Measurements from ENCODE around the gene PPP2R2D. TPM values are rescaled to one million over a fixed set of nuclear protein-coding genes. Genes with fewer than 3 reads are reported as not detected.

PPP2R2D gene
- total RNA-seq, 1 experiment from 2014 or later, result 35.1 TPM

GRCh38 chr10:131866673-131867072 lies 34.1 kb upstream of the PPP2R2D start:
- Mint-ChIP-seq H3K27me3 (ENCODE audit: low read depth) (peaks cover 3% of the 10 kb centered on the region), H3K36me3 (ENCODE audit: insufficient read depth in 1 of 3, low read depth in 3 of 3) (peaks cover 2 to 5% (median 5%) of the 10 kb centered on the region in 3 experiments; a peak in 6 of 7 replicates), H3K9me3 (peaks cover 10 to 12% of the 10 kb centered on the region in 2 experiments), H3K27ac (no peak overlapping the region), H3K4me1 (no peaks in the 10 kb centered on the region), H3K4me3 (no peak overlapping the region)
- H3K27ac ChIP-seq (ENCODE audit: insufficient read length, low read depth, low read length), result no peak overlapping the region
- no peak overlapping the region for H4K5ac ChIP-seq (ENCODE audit: insufficient read length, low read depth, low read length)
- no peak overlapping the region for H3K18ac ChIP-seq (ENCODE audit: insufficient read length, low read depth, low read length)
- no peak overlapping the region for H2BK120ac ChIP-seq (ENCODE audit: low read depth, low read length, poor library complexity, severe bottlenecking)
- no peaks in the 10 kb centered on the region for H3K23me2 ChIP-seq (ENCODE audit: insufficient read length, low read depth, low read length, poor library complexity, severe bottlenecking)
- no peaks in the 10 kb centered on the region for H3K9me3 ChIP-seq (ENCODE audit: control insufficient read depth, low read depth, low read length)
- H3T11ph ChIP-seq (ENCODE audit: low read length), result no peak overlapping the region
- H3K4ac ChIP-seq (ENCODE audit: low read depth, low read length), result no peak overlapping the region
- TF ChIP-seq CTCF (conservative IDR thresholded peaks at IDR 0.05), result no peak
- H3K79me2 ChIP-seq (ENCODE audit: insufficient read depth, low read length), result no peaks in the 10 kb centered on the region
- H3K4me1 ChIP-seq (ENCODE audit: insufficient read depth, low read length), result no peaks in the 10 kb centered on the region
- WGBS (ENCODE audit: extremely low coverage, insufficient read length, low lambda C conversion rate), result no CpG with 5 or more reads among the region's 10 CpGs
- H3K27me3 ChIP-seq (ENCODE audit: insufficient read depth, low read length), result no peaks in the 10 kb centered on the region
- H3K4me2 ChIP-seq (ENCODE audit: insufficient read depth, insufficient read length, low read length), result no peak overlapping the region
- H4K8ac ChIP-seq (replicated peaks; ENCODE audit: insufficient read length, low read depth, low read length), result no peak overlapping the region
- no peak overlapping the region for H3K9ac ChIP-seq (ENCODE audit: extremely low read depth, insufficient read length, low read length)
- H3K23ac ChIP-seq (ENCODE audit: insufficient read length, low read depth, low read length), result no peak overlapping the region
- no peak overlapping the region for H3K14ac ChIP-seq (ENCODE audit: insufficient read depth, low read length)
- no peak overlapping the region for H2BK5ac ChIP-seq (ENCODE audit: insufficient read length, low read length)
- no peak overlapping the region for H2AK5ac ChIP-seq (ENCODE audit: insufficient read length, low read length)
- H2BK15ac ChIP-seq (ENCODE audit: low read depth, low read length), result no peak overlapping the region
- H2AFZ ChIP-seq (ENCODE audit: low read length), result no peak overlapping the region
- H2BK20ac ChIP-seq (ENCODE audit: low read depth, low read length, poor library complexity, severe bottlenecking), result no peak overlapping the region
- no peaks in the 10 kb centered on the region for H4K20me1 ChIP-seq (ENCODE audit: control insufficient read depth, insufficient read depth, insufficient read length)
- DNase-seq, result no peak
- H4K91ac ChIP-seq (ENCODE audit: insufficient read length, low read depth, low read length), result no peak overlapping the region
- H2BK12ac ChIP-seq (ENCODE audit: insufficient read length, low read depth, low read length), result no peak overlapping the region
- no peak overlapping the region for H3K56ac ChIP-seq (ENCODE audit: insufficient read length, low read depth, low read length)
- H3K79me1 ChIP-seq (ENCODE audit: insufficient read depth, low read depth, low read length, poor library complexity, severe bottlenecking), result no peaks in the 10 kb centered on the region
